Esophagus squamous epithelium (tissue), 4 donors: ENCODE data around the gene NFKBIE.

Experiments used
- CTCF ChIP-seq, 6 experiments: fragments of 450-650 bp in 4 of 6; fragments of 200-600 bp in 2 of 6; sonication (generic) in 2 of 6; IDR thresholded peaks; one replicate each; pipeline ENCODE4 v1.5.1; 2016 to 2019; ENCODE audit warnings: antibody characterized with exemption in 6 of 6, mild to moderate bottlenecking in 4 of 6, moderate library complexity in 4 of 6
- POLR2A ChIP-seq, 4 donors: fragments of 450-650 bp; IDR thresholded peaks; one replicate each; pipeline ENCODE4 v1.6.1; 2017; ENCODE audit warnings: antibody characterized with exemption in 4 of 4, mild to moderate bottlenecking in 4 of 4, moderate library complexity in 3 of 4

GRCh38 chr6:44291841-44292240 is 26.5 kb upstream of the NFKBIE start:
- TF ChIP-seq CTCF (IDR thresholded peaks at IDR 0.05): no peak
- no peak for TF ChIP-seq POLR2A (IDR thresholded peaks at IDR 0.05)
